Neural cell (in vitro differentiated cells): ENCODE measurements around the gene SH3RF3. TPM values are rescaled to one million over a fixed set of nuclear protein-coding genes. Genes with fewer than 3 reads are reported as not detected.

Source experiments
- H2AFZ ChIP-seq: fragments of 200-600, 300-800 bp; sonication (generic), shearing (Covaris generic); 2 replicates; pipeline ENCODE4 v1.6.0; 2014; ENCODE audit warnings: low read depth, mild to moderate bottlenecking, antibody characterized with exemption, low read length, moderate library complexity
- H3F3A ChIP-seq: fragments of 200-600 bp; shearing (Covaris generic); 2 replicates; pipeline ENCODE4 v1.6.1; 2016; ENCODE audit warnings: mild to moderate bottlenecking, moderate library complexity, mixed read lengths, antibody characterized with exemption, low read length; ENCODE audit not compliant: insufficient read depth, poor library complexity, severe bottlenecking
- H3K27ac ChIP-seq: fragments of 200-600, 300-800 bp; sonication (generic), shearing (Covaris generic); 2 replicates; pipeline ENCODE4 v1.5.1; 2014; ENCODE audit warnings: mild to moderate bottlenecking, low read length, moderate library complexity
- H3K27me3 ChIP-seq: fragments of 300-800, 200-600 bp; sonication (generic), shearing (Covaris generic); 2 replicates; pipeline ENCODE4 v1.6.0; 2014; ENCODE audit warnings: mild to moderate bottlenecking, low read depth, low read length, moderate library complexity; ENCODE audit not compliant: insufficient read depth
- H3K36me3 ChIP-seq: fragments of 300-800, 200-600 bp; sonication (generic), shearing (Covaris generic); 2 replicates; pipeline ENCODE4 v1.5.1; 2014; ENCODE audit warnings: mild to moderate bottlenecking, antibody characterized with exemption, low read length, moderate library complexity; ENCODE audit not compliant: insufficient read depth
- H3K4me2 ChIP-seq: fragments of 300-800, 200-600 bp; sonication (generic), shearing (Covaris generic); 2 replicates; pipeline ENCODE4 v1.6.0; 2014; ENCODE audit warnings: mild to moderate bottlenecking, low read length
- H3K4me3 ChIP-seq: fragments of 300-800, 200-600 bp; sonication (generic), shearing (Covaris generic); 2 replicates; pipeline ENCODE4 v1.5.1; 2014; ENCODE audit warnings: mild to moderate bottlenecking, low read length, moderate library complexity
- H3K79me2 ChIP-seq: fragments of 200-600 bp; shearing (Covaris generic); replicated peaks from 2 replicates; pipeline ENCODE4 v1.6.0; 2014; ENCODE audit warnings: mild to moderate bottlenecking, low read length, moderate library complexity; ENCODE audit not compliant: insufficient read depth
- H3K9ac ChIP-seq: fragments of 300-800, 200-600 bp; sonication (generic), shearing (Covaris generic); 2 replicates; pipeline ENCODE4 v1.6.1; 2016; ENCODE audit warnings: mild to moderate bottlenecking, low read length, mixed read lengths
- H3K9me2 ChIP-seq: fragments of 200-600 bp; shearing (Covaris generic); 2 replicates; pipeline ENCODE4 v1.6.1; 2016; ENCODE audit warnings: mild to moderate bottlenecking, low read length, mixed read lengths; ENCODE audit not compliant: insufficient read depth
- H3K9me3 ChIP-seq: fragments of 200-600, 300-800 bp; sonication (generic), shearing (Covaris generic); 2 replicates; pipeline ENCODE4 v1.6.1; 2016; ENCODE audit warnings: mild to moderate bottlenecking, mixed run types, low read length, moderate library complexity, mixed read lengths
- H4K20me1 ChIP-seq: fragments of 200-600 bp; shearing (Covaris generic); 2 replicates; pipeline ENCODE4 v1.6.1; 2016; ENCODE audit warnings: mild to moderate bottlenecking, mixed run types; ENCODE audit not compliant: insufficient read depth
- EP300 ChIP-seq: fragments of 450-650 bp; conservative IDR thresholded peaks from 2 replicates; pipeline ENCODE4 v1.6.1; 2014; ENCODE audit warnings: antibody characterized with exemption, mild to moderate bottlenecking, moderate library complexity; ENCODE audit not compliant: poor library complexity, severe bottlenecking
- EZH2 ChIP-seq: fragments of 200-600, 300-800 bp; shearing (Covaris generic), sonication (generic); IDR thresholded peaks from 2 replicates; pipeline ENCODE4 v1.6.1; 2014; ENCODE audit warnings: antibody characterized with exemption, low read length, borderline replicate concordance, mild to moderate bottlenecking; ENCODE audit not compliant: insufficient read depth, poor library complexity, severe bottlenecking
- MXI1 ChIP-seq: fragments of 450-650 bp; conservative IDR thresholded peaks from 2 replicates; pipeline ENCODE4 v1.6.1; 2014; ENCODE audit warnings: antibody characterized with exemption, mild to moderate bottlenecking; ENCODE audit not compliant: poor library complexity, severe bottlenecking
- POLR2AphosphoS5 ChIP-seq: IDR thresholded peaks from 2 replicates; pipeline ENCODE4 v1.6.1; 2012
- RAD21 ChIP-seq: fragments of 450-650 bp; conservative IDR thresholded peaks from 2 replicates; pipeline ENCODE4 v1.6.1; 2014; ENCODE audit warnings: antibody characterized with exemption, mild to moderate bottlenecking, moderate library complexity
- SMC3 ChIP-seq: fragments of 450-650 bp; conservative IDR thresholded peaks from 2 replicates; pipeline ENCODE4 v1.6.1; 2014; ENCODE audit warnings: antibody characterized with exemption, mild to moderate bottlenecking, moderate library complexity; ENCODE audit not compliant: poor library complexity
- TAF1 ChIP-seq: IDR thresholded peaks from 2 replicates; pipeline ENCODE4 v1.6.1; 2012; ENCODE audit warnings: low read depth
- polyA plus RNA-seq: library from polyadenylated mRNA; depleted of rRNA; stranded (reverse); fragments of >200 nt; gene quantifications from 2 replicates; pipeline ENCODE4 v1.2.3, GENCODE V29; 2014
- TF ChIP-seq, protein P1 (sequence below): fragments of 450-650 bp; IDR thresholded peaks from 2 replicates; pipeline ENCODE4 v1.5.1; 2014; ENCODE audit warnings: antibody characterized with exemption, mild to moderate bottlenecking, moderate library complexity; ENCODE audit not compliant: poor library complexity, severe bottlenecking
- TF ChIP-seq, protein P2 (sequence below): IDR thresholded peaks from 2 replicates; pipeline ENCODE4 v1.6.1; 2012; ENCODE audit warnings: borderline replicate concordance

The SH3RF3 gene
- polyA plus RNA-seq, 1 donor from 2014 or later, result 0.53 TPM

DNA sequence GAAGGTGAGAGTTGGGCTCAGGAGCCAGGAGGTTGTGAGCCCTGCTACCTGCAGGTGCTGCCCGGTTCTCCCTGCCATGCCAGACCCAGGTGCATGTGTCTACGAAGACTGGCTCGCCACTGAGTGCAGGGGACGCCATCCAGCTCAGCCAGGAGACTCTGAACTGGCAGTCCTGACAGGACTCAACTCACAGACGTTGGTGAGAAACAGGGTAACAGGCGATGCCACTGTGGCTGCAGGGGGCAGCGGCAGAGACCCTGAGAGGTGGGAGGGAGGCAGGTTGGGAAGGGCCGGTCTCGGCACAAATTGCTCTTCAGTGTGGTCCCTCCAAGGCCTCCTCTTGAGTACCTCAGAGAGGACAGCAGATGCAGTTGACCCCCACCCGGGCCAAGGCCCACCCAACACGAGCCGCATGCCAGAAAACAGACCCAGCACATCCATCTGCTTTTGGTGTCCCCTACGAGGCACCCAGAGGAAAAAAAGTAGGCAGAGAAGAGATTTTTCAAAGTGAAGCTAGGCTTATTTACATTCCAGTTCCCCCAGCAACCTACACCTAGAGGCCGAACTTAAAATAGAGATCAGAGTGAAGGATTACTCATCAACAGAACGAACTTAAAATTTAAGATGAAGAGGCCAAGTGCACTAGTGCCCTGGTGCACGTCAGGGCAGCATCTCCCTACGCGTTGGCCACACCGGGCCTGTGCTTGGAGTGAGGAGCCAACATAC is 300.0 kb downstream of the SH3RF3 start:
- no peaks in the 10 kb centered on the region for H3K9me3 ChIP-seq
- no peaks in the 10 kb centered on the region for H4K20me1 ChIP-seq
- no peaks in the 10 kb centered on the region for H3F3A ChIP-seq
- no peaks in the 10 kb centered on the region for H3K9me2 ChIP-seq
- no peaks in the 10 kb centered on the region for H3K27me3 ChIP-seq
- H2AFZ ChIP-seq, result no peak overlapping the region
- no peak overlapping the region for H3K9ac ChIP-seq
- TF ChIP-seq, protein P1, sequence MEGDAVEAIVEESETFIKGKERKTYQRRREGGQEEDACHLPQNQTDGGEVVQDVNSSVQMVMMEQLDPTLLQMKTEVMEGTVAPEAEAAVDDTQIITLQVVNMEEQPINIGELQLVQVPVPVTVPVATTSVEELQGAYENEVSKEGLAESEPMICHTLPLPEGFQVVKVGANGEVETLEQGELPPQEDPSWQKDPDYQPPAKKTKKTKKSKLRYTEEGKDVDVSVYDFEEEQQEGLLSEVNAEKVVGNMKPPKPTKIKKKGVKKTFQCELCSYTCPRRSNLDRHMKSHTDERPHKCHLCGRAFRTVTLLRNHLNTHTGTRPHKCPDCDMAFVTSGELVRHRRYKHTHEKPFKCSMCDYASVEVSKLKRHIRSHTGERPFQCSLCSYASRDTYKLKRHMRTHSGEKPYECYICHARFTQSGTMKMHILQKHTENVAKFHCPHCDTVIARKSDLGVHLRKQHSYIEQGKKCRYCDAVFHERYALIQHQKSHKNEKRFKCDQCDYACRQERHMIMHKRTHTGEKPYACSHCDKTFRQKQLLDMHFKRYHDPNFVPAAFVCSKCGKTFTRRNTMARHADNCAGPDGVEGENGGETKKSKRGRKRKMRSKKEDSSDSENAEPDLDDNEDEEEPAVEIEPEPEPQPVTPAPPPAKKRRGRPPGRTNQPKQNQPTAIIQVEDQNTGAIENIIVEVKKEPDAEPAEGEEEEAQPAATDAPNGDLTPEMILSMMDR, result no peak
- TF ChIP-seq EP300 (no peak), TAF1 (no peak), SMC3 (no peak), RAD21 (no peak), MXI1 (no peak), EZH2 (no peak), POLR2AphosphoS5 (no peak)
- TF ChIP-seq, protein P2, sequence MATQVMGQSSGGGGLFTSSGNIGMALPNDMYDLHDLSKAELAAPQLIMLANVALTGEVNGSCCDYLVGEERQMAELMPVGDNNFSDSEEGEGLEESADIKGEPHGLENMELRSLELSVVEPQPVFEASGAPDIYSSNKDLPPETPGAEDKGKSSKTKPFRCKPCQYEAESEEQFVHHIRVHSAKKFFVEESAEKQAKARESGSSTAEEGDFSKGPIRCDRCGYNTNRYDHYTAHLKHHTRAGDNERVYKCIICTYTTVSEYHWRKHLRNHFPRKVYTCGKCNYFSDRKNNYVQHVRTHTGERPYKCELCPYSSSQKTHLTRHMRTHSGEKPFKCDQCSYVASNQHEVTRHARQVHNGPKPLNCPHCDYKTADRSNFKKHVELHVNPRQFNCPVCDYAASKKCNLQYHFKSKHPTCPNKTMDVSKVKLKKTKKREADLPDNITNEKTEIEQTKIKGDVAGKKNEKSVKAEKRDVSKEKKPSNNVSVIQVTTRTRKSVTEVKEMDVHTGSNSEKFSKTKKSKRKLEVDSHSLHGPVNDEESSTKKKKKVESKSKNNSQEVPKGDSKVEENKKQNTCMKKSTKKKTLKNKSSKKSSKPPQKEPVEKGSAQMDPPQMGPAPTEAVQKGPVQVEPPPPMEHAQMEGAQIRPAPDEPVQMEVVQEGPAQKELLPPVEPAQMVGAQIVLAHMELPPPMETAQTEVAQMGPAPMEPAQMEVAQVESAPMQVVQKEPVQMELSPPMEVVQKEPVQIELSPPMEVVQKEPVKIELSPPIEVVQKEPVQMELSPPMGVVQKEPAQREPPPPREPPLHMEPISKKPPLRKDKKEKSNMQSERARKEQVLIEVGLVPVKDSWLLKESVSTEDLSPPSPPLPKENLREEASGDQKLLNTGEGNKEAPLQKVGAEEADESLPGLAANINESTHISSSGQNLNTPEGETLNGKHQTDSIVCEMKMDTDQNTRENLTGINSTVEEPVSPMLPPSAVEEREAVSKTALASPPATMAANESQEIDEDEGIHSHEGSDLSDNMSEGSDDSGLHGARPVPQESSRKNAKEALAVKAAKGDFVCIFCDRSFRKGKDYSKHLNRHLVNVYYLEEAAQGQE, result no peak
- H3K36me3 ChIP-seq, result no peaks in the 10 kb centered on the region
- H3K79me2 ChIP-seq, result no peaks in the 10 kb centered on the region
- H3K4me3 ChIP-seq, result no peak overlapping the region
- no peak overlapping the region for H3K4me2 ChIP-seq
- H3K27ac ChIP-seq, result no peak overlapping the region

DNA sequence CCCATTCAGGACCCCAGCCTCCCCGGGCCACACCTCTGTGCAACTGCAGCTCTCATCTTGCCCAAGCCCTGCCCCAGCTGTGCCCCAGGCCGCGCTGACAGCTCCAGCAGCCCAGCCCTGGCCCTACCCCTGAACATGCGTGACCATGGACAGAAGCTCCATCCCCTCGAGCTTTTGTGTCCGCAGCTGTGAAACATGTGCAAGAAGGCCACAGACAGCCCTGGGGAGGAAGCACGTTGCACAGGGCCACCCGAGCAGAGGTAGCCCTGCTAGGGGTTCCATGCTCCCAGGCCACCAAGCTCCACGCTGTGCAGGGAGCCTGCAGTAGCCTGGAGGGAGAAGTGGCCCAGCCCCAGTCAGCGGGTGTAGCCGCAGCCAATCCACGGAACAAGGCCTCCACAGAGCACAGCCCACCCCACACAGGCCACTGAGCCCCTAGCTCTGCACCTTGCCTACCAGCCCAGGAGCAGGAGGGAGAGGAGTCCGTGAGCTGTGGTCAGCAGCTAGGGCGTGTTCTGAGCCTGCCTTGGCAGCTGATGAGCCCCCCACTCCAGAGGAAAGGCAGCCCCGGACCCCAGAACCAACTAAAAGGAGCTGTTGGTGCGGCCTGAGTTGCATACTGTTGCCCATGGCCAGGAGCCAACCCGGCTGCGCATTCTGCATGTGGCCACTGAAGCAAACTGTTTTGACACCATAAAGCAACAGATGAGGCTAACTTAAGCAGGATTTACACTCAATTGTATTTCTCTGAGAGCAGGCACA is 300.7 kb downstream of the SH3RF3 start:
- Histone ChIP-seq H4K20me1 (no peaks in the 10 kb centered on the region), H2AFZ (no peak overlapping the region), H3K36me3 (no peaks in the 10 kb centered on the region), H3K4me2 (no peak overlapping the region), H3F3A (no peaks in the 10 kb centered on the region), H3K27me3 (no peaks in the 10 kb centered on the region), H3K4me3 (no peak overlapping the region), H3K79me2 (no peaks in the 10 kb centered on the region), H3K9me2 (no peaks in the 10 kb centered on the region), H3K9me3 (no peaks in the 10 kb centered on the region), H3K27ac (no peak overlapping the region), H3K9ac (no peak overlapping the region)
- TF ChIP-seq EP300 (no peak), POLR2AphosphoS5 (no peak), RAD21 (no peak), MXI1 (no peak), SMC3 (no peak), TAF1 (no peak), EZH2 (no peak)
- TF ChIP-seq, protein P2, result no peak
- TF ChIP-seq, protein P1, result no peak
